Islet precursor cell (in vitro differentiated cells): ENCODE results near the gene VTN.
A peak's percentile ranks its signal among the peaks of the same experiment; 100 is the strongest.

Experiments used
- DNase-seq: peaks from one replicate; pipeline ENCODE4 v3.0.0-alpha.2; 2018

Gene VTN

DNA sequence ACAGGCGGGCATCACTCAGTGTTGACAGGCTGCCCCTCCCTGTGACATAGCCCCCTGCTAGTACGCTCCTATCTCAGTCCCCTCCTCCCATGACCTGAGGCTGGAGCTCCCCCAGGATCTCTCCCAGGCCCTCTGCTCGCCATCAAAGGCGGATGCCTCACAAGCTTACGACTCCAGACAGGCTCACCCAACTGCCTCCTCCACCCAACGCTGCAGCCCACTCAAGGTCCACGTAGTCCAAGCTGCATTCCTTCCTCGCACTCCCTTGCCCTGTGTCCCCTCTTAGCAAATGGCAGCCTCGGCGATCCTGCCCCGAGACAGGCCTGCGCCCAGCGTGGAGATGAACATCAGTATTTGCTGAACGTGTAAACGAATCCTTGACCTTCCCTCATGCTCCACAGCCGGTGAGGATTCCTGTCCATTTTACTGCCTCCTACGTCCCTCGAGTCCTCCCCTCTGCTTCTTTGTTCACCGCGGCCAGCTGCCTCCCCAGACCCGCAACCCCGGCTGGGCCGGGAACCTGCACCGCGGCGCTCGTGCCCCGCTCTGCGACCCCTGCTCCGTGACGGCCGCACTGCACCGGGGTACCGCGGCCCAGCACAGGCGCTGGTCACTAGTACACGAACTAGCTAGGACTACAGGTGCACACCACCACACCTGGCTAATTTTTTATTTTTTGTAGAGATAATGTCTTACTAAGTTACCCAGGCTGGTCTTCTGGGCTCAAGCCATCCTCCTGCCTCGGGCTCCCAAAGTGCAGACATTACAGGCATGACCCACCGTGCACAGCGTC lies 51.9 kb downstream of the VTN start:
- DNase-seq: peak; percentile 73
